Endothelial cell of hepatic sinusoid (primary cell): Measurements from ENCODE around the gene ANXA2R.
"Not testable (repeated sequence)": the region's sequence is repeated elsewhere in the genome, so short reads cannot be mapped to it uniquely, and the experiment has no call there.

Experiments used
- in situ Hi-C: cut with HindIII; loops from 2 replicates; pipeline ENCODE4 v1.10.0; 2017; ENCODE audit warnings: low sequenced_read_pairs

ANXA2R gene

DNA sequence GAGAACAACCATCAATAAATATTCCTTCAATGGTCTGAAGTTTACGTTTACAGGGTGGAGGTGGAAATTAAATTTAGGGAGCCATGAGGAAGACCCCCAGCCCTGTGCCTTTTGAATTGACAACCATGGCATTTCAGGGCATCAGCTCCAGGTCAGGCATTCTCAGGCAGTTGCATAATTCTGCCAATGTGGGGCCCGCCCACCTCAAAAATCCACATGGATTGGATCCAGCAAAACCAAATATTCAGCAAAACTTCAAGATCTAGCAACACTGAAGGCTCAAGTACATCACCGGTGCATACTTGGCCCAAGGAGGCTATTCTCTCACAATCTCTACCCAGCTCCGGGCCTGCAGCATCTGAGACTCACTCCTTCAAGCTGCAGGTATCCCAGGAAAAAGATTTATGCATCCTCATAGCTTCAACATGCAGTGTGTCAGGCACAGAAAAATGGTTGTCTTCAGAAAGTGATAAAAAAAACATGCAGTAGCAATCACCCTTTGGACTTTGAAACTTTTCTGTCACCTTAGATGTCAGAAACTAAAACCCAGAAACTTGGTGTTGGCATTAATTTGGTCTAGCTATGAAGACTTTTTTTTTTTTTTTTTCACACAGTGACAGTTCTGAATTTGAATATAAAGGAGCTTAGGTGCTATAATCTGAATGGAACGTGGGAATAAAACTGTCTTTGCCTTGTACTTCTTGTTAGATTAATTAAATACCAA, 21.4 kb upstream of the ANXA2R start:
- in situ Hi-C loops = no loop called here

DNA sequence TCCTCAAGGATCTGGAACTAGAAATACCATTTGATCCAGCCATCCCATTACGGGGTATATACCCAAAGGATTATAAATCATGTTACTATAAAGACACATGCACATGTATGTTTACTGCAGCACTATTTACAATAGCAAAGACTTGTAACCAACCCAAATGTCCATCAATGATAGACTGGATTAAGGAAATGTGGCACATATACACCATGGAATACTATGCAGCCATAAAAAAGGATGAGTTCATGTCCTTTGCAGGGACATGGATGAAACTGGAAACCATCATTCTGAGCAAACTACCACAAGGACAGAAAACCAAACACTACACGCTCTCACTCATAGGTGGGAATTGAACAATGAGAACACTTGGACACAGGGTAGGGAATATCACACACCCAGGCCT, 19.9 kb upstream of the ANXA2R start:
- in situ Hi-C loops = not testable (repeated sequence)

DNA sequence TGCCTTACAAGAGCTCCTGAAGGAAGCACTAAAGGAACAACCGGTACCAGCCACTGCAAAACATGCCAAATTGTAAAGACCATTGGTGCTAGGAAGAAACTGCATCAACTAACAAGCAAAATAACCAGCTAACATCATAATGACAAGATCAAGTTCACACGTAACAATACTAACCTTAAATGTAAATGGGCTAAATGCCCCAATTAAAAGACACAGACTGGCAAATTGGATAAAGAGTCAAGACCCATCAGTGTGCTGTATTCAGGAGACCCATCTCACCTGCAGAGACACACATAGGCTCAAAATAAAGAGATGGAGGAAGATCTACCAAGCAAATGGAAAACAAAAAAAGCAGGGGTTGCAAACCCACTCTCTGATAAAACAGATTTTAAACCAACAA, 15.0 kb upstream of the ANXA2R start:
- in situ Hi-C loops = not testable (repeated sequence)

DNA sequence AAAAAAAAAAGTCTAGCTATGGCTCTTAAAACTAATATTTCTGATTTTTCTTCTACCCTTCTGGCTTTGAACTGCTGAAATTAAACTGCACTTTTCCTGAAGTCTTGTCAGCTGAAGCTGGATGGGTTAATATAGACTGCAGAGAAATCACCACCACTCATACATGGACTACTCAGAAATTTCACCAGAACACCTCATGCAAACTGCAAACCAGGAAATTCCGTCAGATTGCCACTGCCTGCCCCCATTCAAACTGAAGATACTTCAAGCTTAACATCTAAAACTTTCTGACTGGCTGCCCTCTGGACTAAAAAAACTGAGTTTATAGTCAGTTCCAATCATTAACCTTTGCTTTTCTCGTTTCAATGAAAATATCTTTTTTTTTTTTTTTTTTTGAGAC, 11.6 kb upstream of the ANXA2R start:
- in situ Hi-C loops = no loop called here

DNA sequence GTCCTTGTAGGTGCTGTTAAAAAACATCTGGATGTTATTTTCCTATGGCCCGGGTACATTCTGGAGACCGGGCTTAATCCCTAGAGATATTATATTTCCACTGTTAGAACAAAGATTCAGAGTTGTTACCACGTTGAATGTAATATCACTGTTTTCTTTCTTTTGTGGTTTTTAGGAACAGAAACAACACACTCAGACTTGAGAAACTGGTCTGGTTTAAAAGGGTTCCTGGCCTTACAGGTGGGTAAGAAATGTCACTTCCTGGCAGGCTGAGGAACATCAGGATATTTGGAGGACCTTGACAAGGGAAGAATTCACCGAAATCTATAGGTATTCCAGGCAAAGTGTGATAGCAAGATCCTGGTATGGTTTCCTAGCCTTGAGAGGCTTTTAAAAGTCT, 10.3 kb upstream of the ANXA2R start:
- in situ Hi-C loops = no loop called here

DNA sequence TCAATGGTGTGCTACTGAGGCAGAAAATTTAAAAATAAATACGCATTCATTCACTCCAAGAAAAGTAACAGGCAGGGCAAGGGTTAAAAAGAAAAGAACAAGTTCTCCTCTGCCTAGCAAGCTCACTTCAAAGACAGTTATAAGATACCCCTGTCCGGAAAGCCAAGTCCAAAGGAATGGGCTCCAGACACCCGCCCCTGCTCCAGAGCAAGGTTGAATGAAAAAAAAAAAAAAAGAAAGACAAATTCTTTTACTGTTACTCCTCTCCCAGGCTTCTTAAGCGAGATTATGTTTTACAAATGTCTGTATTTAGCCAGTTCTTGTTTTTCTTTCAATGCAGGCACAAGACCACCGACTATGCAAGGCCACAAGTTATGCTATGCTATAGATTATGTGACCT, 9.1 kb upstream of the ANXA2R start:
- in situ Hi-C loops = no loop called here

DNA sequence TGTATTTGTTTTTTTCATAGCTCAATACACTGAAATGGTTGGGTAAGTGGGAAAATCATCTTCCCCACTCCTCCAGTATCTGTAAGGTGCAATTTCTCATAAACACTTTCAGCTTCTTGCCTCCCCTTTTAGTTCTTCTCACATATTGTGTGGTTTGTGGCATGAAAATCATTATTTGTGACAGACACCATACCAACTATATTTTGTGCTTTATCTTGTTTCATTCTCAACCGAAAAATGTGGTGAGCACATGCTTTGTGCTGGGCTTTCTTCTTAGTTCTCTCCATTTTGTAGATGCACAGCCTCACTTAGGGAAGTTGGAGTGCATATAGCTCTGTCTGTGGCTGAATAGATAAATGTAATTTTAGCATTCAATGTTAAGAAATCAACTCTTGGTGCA, 6.4 kb upstream of the ANXA2R start:
- in situ Hi-C loops = no loop called here

DNA sequence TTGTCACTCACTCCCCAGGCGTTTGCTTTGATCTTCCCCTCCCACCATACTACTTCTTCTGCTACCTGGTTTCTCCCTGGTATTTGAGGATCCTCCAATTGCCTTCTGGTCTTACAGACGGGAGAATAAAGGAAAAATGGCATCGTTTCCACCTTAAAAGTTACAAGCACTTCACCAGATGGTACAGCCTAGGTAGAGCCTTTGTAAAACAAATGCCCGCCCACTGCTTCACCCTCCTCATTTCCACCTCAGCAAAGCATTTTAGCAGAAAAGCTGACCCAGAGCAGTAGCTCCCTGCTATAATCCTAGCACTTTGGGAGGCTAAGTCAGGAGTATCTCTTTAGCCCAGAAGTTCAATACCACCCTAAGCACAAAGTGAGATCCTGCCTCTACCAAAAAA, 5.1 kb upstream of the ANXA2R start:
- in situ Hi-C loops = no loop called here

DNA sequence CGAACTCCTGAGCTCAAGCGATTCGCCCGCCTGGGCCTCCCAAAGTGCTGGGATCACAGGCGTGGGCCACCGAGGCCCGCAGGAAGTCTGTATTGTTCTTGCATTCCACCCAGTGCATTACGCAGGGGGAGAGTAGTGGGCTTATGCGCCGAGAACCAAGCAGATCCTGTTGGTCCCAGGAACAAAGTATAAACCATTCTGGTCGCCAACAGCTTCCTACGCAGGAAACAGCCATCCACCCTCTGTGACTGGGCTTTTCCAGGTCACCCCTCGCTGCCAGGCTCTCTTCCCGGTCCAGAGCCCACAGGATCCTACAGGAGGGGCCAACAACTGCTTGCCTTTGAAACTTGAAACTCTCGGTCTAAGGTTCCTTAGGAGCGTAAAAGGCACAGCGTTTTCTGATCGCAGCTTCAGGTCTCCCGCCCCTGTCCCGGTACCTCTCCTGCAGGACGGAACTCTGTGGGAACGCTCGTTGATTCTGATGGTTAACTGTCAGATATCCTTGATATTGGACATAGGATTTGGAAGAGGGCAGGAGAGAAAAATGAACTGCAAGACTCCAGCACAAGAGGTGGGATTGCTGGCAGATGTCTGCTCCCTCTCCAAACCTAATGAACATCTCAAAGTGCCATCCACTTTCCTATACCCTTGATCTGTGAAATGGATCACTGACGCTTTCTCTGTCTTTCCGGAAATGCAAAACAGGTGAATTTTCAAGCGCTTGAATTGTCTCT, 4.2 kb upstream of the ANXA2R start:
- in situ Hi-C loops = no loop called here

DNA sequence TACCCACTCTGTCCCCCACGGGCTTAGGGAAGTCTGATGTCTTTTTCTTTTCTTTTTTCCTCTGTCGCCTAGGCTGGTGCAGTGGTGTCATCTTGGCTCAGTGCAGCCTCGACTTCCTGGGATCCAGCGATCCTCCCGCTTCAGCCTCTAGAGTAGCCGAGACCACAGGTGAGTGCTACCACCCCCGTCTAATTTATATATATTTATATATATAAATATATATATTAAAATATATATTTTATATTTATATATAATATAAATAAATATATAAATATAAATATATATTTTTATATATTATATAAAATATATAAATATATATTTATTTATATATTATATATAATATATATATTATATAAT, 3.3 kb upstream of the ANXA2R start:
- in situ Hi-C loops = no loop called here

DNA sequence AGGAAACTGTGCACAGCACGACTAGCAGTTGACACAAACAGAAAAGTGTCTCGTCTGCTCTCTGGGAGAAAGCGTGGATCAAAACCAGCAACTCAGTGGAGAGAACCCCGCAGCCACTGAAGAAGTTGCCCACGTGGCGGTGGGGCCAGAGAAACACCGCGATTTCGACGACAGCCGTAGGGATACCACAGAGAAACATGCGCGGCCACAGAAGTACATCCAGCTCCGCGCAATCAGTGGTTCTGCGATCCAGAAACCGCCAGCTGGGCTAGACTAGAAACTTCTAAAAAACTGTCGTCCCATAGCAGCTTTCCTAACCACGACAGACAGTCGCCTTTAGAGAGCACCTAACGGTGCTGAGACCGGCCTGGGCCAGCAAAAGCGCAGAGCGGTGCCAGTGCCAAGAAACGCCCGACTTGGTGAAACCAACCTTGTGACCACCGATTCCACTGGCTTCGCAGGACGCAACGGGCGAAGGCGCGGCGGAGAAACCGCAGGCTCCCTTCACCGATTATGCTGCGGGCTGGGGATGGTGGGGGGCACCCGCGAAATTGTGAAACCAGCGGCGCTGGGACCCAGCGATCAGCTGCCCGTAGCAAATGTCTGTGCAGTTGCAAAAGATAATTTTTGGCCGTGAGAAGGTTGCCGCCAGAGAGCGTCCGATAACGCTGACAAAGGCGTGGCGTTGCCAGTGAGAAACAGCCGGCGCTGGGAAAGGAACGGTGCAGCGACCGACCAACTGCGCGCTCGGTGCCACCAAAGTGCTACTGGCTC, 2.7 kb upstream of the ANXA2R start:
- in situ Hi-C loops = no loop called here

DNA sequence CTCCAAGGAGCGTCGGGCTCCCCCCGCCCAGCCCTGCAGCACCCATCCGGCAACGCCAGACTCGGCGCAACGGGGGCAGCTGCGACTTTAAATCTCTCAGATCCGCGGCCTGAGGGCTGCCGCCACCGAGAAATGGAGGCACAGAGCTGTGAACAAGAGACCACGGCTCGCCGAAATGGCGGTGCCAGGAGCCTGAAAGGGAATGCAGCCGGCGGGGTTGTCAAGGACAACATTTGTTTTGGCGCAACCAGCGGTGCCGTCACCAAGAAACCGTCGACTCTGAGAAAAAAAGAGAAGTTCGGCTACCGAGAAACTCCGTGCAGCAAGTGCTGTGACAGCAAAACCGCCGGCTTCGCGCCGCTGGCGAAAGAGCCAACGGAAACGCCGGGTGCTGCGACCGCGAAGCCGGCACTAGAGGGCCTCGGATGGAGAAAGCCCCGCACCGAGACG, 2.1 kb upstream of the ANXA2R start:
- in situ Hi-C loops = no loop called here

DNA sequence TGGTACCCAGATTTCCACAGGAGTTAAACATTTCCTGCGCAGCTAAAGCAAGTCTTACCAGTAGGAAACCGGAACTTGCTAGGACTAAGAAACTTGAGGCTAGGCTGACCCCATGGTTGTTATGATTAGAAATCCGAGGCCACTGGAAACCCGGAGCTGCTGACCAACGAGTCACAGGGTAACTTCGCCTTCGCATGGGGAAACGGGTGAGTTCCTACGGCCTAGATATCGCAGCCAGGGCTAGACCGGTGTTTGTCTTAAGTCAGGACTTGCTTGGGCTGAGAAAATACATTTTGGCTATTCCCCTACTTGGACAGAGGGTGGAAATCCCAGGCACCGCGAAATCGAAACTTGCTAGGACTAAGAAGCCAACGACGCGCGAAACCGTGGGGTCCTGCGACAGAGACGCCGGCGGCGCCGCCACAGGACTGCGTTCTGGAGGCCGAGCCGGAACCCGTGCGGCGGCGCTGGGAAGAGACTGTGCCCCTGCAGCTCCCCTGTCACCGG, 1.6 kb upstream of the ANXA2R start:
- in situ Hi-C loops = no loop called here

DNA sequence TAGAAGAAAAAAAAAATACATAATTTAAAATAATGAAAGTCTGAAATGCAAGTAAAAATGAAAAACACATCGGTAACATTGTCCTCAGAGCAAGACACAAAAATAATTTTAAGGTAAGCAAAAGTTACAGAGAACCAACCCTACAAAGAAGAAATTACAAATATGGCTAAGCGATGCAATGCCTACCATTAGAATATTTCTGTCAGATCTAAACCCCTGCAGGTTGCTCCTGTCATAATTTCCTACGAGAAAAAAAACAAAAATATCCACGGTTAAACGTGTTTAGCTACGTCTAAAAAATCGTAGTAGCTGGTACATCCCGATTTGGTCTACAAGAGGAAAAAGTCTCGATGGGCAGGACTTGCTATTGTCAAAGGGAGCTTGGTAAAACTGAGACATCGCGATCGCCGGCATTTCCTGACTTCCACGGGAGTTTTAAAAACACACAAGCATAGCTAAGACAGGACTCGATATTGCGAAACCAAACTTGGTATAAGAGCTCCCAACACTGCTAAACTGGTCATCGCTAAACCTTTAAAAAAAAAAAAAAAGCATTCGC, 1.1 kb upstream of the ANXA2R start:
- in situ Hi-C loops = no loop called here

DNA sequence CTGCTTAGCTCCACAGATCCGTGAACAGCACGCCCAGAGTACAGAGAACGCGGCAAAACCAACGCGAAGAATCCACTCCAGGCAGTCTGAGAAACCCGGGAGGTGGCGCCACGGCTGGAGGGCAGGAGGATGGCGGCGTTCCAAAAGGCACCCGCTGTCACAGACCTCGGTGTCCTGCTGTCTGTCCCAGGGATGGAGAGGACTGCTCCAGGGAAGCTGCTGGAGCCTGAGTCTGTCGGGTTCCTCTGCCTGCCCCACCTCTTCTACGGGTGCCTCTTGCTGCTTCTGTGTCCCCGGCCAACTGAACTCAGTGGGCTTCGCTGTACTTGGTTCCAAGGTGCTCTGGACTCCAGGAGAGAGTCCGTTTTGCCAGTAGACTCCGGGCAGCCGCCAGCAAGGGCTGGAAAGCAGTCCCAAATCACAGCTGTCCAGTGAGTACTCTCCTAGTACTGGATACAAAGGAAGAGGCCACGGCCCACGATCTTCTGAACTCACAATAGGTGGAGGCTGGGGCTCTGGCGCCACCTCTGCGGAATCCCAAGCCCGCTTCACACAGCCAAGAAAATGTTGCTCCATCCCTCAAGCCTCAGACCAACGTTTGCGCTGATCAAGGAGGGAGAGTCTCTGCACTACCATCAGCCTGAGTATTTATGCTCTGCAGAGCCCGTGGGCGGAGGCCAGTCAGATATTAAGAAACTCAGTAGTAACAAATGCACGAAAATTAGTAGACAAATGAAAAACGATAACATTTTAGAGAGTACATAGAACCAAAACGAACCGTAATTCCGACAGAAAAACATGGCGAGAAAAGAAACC, 440 bp downstream of the ANXA2R start:
- in situ Hi-C loops = no loop called here

DNA sequence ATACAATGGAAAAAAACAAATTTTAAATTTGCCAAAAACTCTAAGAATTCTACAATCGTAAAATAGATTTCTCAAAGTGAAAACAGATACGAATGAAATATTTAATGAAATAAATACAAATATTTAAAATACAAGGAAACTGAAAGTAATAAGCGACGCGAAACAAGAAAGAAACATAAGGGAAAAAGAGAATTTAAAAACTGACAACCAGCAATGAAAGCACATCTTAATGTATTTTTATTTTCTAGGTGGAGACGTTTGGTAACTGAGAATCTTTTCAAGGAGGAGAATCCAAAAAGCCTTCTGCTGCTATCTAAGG, 1.0 kb downstream of the ANXA2R start:
- in situ Hi-C loops = no loop called here

DNA sequence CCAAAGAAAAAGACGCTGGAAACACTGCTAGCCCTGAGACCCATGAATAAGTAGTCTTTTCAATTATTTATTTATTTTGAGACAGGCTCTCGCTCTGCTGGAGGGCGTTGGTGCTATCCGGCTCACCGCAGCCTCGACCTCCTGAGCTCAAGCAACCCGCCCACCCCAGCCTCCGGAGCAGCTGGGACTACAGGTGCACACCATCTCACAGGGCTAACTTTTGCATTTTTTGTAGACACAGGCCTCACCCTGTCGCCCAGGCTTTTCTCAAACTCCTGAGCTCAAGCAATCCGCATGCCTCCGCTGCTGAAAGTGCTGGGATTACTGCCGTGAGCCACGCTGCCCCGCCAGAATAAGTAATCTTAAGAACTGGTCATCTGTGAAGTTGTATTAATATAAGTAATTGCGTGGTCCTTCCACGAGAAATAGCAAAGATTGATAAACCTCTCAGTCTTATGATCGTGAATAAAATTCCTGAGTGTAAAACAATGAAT, 1.6 kb downstream of the ANXA2R start:
- in situ Hi-C loops = no loop called here

DNA sequence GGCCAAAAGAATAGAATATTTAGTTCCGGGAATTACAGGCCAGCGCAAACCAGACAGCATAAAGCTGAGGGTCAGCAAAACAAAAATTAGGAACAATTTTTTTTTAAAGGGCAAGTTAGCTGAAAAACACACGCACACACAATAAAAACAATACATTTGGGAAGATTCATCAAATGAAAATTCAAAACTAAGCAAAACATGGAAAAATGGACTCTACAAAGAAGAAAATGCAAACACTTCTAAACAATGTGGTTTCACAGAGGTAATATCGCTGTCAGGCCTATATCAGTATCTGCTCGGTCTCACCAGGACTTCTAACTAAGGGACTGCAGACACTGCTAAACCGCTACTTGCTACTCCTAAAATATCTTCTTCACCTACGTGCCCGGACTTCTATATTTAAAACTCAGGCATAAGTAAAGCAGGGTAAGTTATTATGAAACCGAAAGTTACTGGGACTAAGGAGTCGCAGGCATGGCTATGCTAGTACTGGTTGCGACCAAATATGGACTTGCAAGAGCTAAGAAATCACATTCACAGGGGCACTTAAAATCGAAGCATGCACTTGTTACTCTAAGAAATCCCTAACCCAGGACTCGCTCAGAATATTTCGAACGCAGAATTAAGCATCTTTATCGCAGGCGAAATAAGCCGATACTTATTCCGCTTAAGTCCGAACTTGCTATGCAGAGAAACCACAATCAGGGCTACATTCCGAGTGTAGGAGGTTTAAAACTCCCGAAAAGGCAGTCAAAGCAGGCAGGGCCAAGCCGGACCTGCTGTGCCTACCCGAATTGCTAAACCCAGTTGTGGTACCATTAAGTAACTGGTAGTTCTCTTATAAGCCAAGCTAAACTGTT, 2.3 kb downstream of the ANXA2R start:
- in situ Hi-C loops = no loop called here

DNA sequence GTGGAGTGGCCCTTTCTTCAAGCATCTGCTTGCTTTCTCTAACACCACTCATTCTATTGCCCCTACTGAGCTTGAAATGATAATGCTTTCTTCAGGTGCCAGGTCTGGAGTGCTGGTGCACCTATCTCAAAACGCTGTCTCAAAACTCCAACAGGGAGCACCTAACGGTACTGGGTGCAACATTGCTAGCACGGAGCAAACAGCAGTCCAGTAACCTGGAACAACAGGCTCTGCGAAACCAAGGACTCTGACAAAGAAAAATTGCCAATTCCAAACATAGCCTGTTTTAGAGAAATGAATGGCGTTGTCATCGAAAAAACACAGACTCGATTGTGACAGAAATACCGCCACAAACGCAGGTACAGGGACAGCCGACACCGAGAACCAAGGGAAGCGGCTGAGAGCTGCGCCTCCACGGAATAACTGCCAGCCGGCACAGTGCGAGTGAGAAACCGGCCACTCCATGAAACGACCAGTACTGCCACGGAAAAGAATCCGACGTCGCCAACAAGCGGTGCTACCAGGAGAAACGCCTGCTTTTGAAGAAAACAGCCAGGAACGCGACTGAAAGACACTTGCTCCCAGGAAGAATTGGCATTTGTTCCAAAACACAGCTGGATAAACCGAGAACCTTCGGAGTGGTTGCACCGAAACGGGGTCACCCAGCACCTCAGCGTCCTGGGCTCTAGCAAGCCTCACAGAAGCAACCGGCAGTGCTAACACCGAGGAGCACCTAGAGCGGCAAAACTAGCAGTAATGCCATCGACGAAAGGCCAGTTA, 3.1 kb downstream of the ANXA2R start:
- in situ Hi-C loops = no loop called here
